ENCODE measurements around the gene GHR.

GRCh38 chr5:42500003-42500599 is 76.9 kb downstream of the GHR start:
- TF ChIP-seq EZH2 (IDR thresholded peaks at IDR 0.05; ENCODE audit: borderline replicate concordance, low read length) (no peak), CTCF (IDR thresholded peaks at IDR 0.05; ENCODE audit: low read length) (no peak)
